Peyer's patch (tissue), 4 donors: Measurements from ENCODE around the gene CGN. TPM values are rescaled to one million over a fixed set of nuclear protein-coding genes. Genes with fewer than 3 reads are reported as not detected.

Experiments used
- DNase-seq, 3 donors: peaks; one replicate each; pipeline ENCODE4 v3.0.0-alpha.2; 2017 to 2019
- H3K27ac ChIP-seq, 4 donors: fragments of 200-600 bp; sonication (generic); one replicate each; pipeline ENCODE4 v1.5.1; 2016 to 2019
- H3K27me3 ChIP-seq, 2 donors: fragments of 200-600 bp; sonication (generic); one replicate each; pipeline ENCODE4 v1.5.1; 2019
- H3K36me3 ChIP-seq, 3 donors: fragments of 200-600 bp; sonication (generic); one replicate each; pipeline ENCODE4 v1.5.1; 2016 to 2019
- H3K4me1 ChIP-seq, 4 donors: fragments of 200-600 bp; sonication (generic); one replicate each; pipeline ENCODE4 v1.5.1; 2016 to 2019
- H3K4me3 ChIP-seq, 4 donors: fragments of 200-600 bp; sonication (generic); 1 replicate in 3 of 4; 2 replicates in 1 of 4; pipeline ENCODE4 v1.5.1; 2016 to 2019; ENCODE audit warnings: mild to moderate bottlenecking in 1 of 4
- H3K9me3 ChIP-seq, 4 donors: fragments of 200-600 bp; sonication (generic); one replicate each; pipeline ENCODE4 v1.5.1; 2016 to 2019; ENCODE audit warnings: mild to moderate bottlenecking in 1 of 4
- CTCF ChIP-seq, 6 experiments: fragments of 450-650 bp in 4 of 6; fragments of 200-600 bp in 2 of 6; sonication (generic) in 1 of 6; IDR thresholded peaks; one replicate each; pipeline ENCODE4 v1.5.1; 2017 to 2019; ENCODE audit warnings: antibody characterized with exemption in 6 of 6, mild to moderate bottlenecking in 3 of 6, moderate library complexity in 1 of 6
- POLR2A ChIP-seq, 2 donors: fragments of 450-650 bp; IDR thresholded peaks; one replicate each; pipeline ENCODE4 v1.5.1; 2017; ENCODE audit warnings: antibody characterized with exemption in 2 of 2, mild to moderate bottlenecking in 2 of 2, moderate library complexity in 2 of 2
- total RNA-seq, 4 donors: library from RNA; depleted of rRNA; stranded (reverse); fragments of >200 nt; gene quantifications; one replicate each; pipeline ENCODE4 v1.1.0, GENCODE V29; 2016

Gene CGN
- total RNA-seq, 4 donors from 2014 or later: 34.7 to 180 (median 160) TPM

- H3K27ac ChIP-seq: no peak overlapping the region
- no peak for TF ChIP-seq CTCF (IDR thresholded peaks at IDR 0.05)
- TF ChIP-seq POLR2A (IDR thresholded peaks at IDR 0.05): no peak
These were observed 32.3 kb upstream of the CGN start for GRCh38 chr1:151478923-151479322.

GRCh38 chr1:151479462-151479861 is 31.7 kb upstream of the CGN start:
- TF ChIP-seq POLR2A (IDR thresholded peaks at IDR 0.05) (no peak), CTCF (IDR thresholded peaks at IDR 0.05) (no peak)
- Histone ChIP-seq H3K27me3 (no peaks in the 10 kb centered on the region), H3K36me3 (no peaks in the 10 kb centered on the region), H3K27ac (no peak overlapping the region), H3K9me3 (peaks cover 0 to 6% (median 2%) of the 10 kb centered on the region in 4 donors), H3K4me3 (no peak overlapping the region), H3K4me1 (no peaks in the 10 kb centered on the region)
- DNase-seq: no peak

More at GRCh38 chr1:151478923-151479322, 32.3 kb upstream of the CGN start:
- no peaks in the 10 kb centered on the region for H3K4me1 ChIP-seq
- no peak for DNase-seq
- H3K27me3 ChIP-seq: no peaks in the 10 kb centered on the region
- H3K36me3 ChIP-seq: no peaks in the 10 kb centered on the region
- H3K9me3 ChIP-seq: peaks cover 0 to 6% (median 2%) of the 10 kb centered on the region in 4 donors
- H3K4me3 ChIP-seq: no peak overlapping the region

GRCh38 chr1:151482017-151482416 is 29.2 kb upstream of the CGN start:
- H3K27me3 ChIP-seq: no peaks in the 10 kb centered on the region
- no peaks in the 10 kb centered on the region for H3K36me3 ChIP-seq
- no peak for DNase-seq
- H3K4me1 ChIP-seq: no peaks in the 10 kb centered on the region
- H3K27ac ChIP-seq: no peak overlapping the region
- no peak for TF ChIP-seq POLR2A (IDR thresholded peaks at IDR 0.05)
- no peak for TF ChIP-seq CTCF (IDR thresholded peaks at IDR 0.05)
- H3K9me3 ChIP-seq: peaks cover 0 to 6% (median 2%) of the 10 kb centered on the region in 4 donors
- H3K4me3 ChIP-seq: no peak overlapping the region

GRCh38 chr1:151485685-151486255 is 25.4 kb upstream of the CGN start:
- H3K9me3 ChIP-seq: peaks cover 0 to 6% (median 2%) of the 10 kb centered on the region in 4 donors
- no peak for DNase-seq
- no peak overlapping the region for H3K27ac ChIP-seq
- no peak overlapping the region for H3K4me3 ChIP-seq
- no peaks in the 10 kb centered on the region for H3K27me3 ChIP-seq
- H3K36me3 ChIP-seq: no peaks in the 10 kb centered on the region
- TF ChIP-seq CTCF (IDR thresholded peaks at IDR 0.05) (no peak), POLR2A (IDR thresholded peaks at IDR 0.05) (no peak)
- no peaks in the 10 kb centered on the region for H3K4me1 ChIP-seq

- Histone ChIP-seq H3K27ac (no peak overlapping the region), H3K36me3 (no peaks in the 10 kb centered on the region), H3K4me3 (no peak overlapping the region), H3K27me3 (no peaks in the 10 kb centered on the region), H3K4me1 (no peaks in the 10 kb centered on the region), H3K9me3 (peaks cover 0 to 6% (median 2%) of the 10 kb centered on the region in 4 donors)
- TF ChIP-seq CTCF (IDR thresholded peaks at IDR 0.05) (no peak), POLR2A (IDR thresholded peaks at IDR 0.05) (no peak)
- no peak for DNase-seq
These were observed 24.6 kb upstream of the CGN start for GRCh38 chr1:151486557-151486956.

- peaks cover 0 to 8% (median 1%) of the 10 kb centered on the region in 4 donors for H3K4me1 ChIP-seq
- H3K4me3 ChIP-seq: no peak overlapping the region
- no peaks in the 10 kb centered on the region for H3K36me3 ChIP-seq
- no peaks in the 10 kb centered on the region for H3K27me3 ChIP-seq
- TF ChIP-seq POLR2A (IDR thresholded peaks at IDR 0.05) (no peak), CTCF (IDR thresholded peaks at IDR 0.05) (no peak)
- no peak overlapping the region for H3K27ac ChIP-seq
- H3K9me3 ChIP-seq: no peaks in the 10 kb centered on the region
- no peak for DNase-seq
These were observed 19.5 kb upstream of the CGN start for GRCh38 chr1:151491641-151492040.
